ENCODE measurements around the gene MYH7B.

The MYH7B gene

DNA sequence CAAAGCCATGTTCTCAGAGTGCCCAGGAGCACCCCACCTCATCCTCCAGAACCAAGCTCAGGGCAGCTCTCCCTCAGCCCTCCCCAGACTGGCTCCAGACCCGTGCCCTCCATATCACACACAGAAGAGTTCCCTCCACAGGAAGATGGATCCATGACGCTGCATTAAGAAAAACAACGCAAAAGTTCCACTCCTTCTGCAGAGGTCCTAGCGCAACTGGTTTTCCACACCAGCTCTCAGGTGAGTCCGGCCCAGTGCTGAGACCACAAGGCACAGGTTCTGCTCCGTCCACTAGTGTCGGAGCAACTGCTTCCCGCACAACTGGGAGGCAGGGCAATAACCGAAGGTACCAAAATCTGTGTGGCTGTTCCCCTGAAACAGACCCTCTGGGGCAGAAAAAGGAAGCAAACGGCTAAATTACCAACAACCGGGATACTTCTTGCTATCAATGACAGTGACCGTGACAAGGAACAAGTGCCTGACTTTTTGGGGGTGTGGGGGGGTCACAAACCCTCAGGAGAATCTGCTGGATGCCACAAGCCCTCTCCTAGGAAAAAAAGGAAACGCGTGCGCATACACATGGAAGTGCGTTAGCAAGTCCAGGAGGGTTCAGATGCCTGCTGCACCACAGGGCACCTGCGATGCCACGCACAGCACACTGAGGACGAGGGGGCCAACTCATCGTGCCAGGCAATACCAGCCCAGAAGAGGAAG, 49.2 kb downstream of the MYH7B start:
- Histone ChIP-seq H3K23ac (ENCODE audit: low read length) (no peak overlapping the region), H3K4me3 (ENCODE audit: low read length) (no peak overlapping the region), H2BK5ac (ENCODE audit: low read length) (no peak overlapping the region), H3K79me2 (ENCODE audit: control insufficient read depth, insufficient read depth, low read length) (no peaks in the 10 kb centered on the region), H3K4ac (ENCODE audit: low read depth, low read length) (no peak overlapping the region), H2BK15ac (replicated peaks; ENCODE audit: low read depth) (no peak overlapping the region), H3K27ac (ENCODE audit: low read depth, low read length) (no peak overlapping the region), H2BK120ac (ENCODE audit: low read depth, low read length) (no peak overlapping the region), H3K27me3 (ENCODE audit: insufficient read depth, low read length, poor library complexity) (no peaks in the 10 kb centered on the region), H3K9ac (ENCODE audit: low read length) (no peak overlapping the region), H4K5ac (ENCODE audit: low read length) (no peak overlapping the region), H3K4me1 (ENCODE audit: control insufficient read depth, low read depth, low read length) (no peaks in the 10 kb centered on the region), H3K18ac (ENCODE audit: low read length) (no peak overlapping the region), H3K36me3 (ENCODE audit: control insufficient read depth, insufficient read depth, low read length) (peaks cover 23% of the 10 kb centered on the region), H3K4me2 (ENCODE audit: low read length) (no peak overlapping the region), H2AK5ac (ENCODE audit: low read length) (no peak overlapping the region), H3K79me1 (ENCODE audit: low read length) (no peaks in the 10 kb centered on the region), H4K8ac (ENCODE audit: low read depth, low read length) (no peak overlapping the region), H3K56ac (ENCODE audit: low read length) (no peak overlapping the region)
- WGBS (ENCODE audit: extremely low coverage, insufficient coverage, low lambda C conversion rate) = no CpG with 5 or more reads among the region's 20 CpGs
- no peak for DNase-seq

Small RNA genes within 50 kb of the gene (small RNA-seq; reads per million reads assigned to genes)
- 0.90 reads per million for gene MIR499A (ENCODE audit: insufficient read depth)
